Measurements from ENCODE around the gene STEAP1B.

STEAP1B gene

DNA sequence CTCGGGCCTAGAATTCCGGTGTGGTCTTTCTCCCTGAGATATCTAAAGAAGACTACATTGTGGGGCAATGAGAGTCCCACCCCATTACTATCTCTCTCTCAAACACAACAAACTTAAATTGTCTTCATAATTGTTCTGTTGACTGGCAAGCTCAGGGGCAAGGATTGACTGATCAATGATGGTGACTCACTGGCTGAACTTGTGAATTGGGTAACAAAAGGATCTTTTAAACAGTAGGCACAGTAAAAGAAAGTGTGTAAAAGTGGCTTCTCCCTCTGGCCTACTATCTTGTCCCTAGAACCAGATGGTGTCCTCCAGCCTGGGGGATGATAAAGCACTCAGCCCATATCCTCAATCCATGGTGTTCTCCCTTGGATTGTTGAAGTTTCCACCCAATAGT is 80.0 kb downstream of the STEAP1B start:
- no peak for DNase-seq
- in situ Hi-C loops (cut with HindIII; ENCODE audit: low pct_ligation_motif_present, low pct_unique_long_range_greater_than_20kb, low sequenced_read_pairs), result no loop called here

DNA sequence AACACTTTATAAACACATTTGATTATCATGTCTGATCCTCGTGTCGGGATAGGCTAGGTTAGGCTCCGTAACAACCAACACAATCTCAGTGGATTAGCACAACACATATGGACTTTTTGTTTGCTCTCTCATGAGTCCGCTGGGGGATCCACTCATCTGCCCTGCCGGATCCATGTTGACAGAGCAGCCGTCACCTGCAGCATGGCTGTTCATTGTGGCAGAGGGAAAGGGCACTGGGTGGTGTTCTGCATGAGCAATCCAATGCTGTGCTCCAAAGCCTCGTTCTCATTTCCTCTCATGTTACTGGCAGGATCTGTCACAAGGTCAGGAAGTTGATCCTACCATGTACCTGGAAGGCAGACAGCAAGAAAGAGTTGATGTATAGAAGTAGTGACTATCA is 80.5 kb downstream of the STEAP1B start:
- in situ Hi-C loops (cut with HindIII; ENCODE audit: low pct_ligation_motif_present, low pct_unique_long_range_greater_than_20kb, low sequenced_read_pairs), result no loop called here
- no peak for DNase-seq

DNA sequence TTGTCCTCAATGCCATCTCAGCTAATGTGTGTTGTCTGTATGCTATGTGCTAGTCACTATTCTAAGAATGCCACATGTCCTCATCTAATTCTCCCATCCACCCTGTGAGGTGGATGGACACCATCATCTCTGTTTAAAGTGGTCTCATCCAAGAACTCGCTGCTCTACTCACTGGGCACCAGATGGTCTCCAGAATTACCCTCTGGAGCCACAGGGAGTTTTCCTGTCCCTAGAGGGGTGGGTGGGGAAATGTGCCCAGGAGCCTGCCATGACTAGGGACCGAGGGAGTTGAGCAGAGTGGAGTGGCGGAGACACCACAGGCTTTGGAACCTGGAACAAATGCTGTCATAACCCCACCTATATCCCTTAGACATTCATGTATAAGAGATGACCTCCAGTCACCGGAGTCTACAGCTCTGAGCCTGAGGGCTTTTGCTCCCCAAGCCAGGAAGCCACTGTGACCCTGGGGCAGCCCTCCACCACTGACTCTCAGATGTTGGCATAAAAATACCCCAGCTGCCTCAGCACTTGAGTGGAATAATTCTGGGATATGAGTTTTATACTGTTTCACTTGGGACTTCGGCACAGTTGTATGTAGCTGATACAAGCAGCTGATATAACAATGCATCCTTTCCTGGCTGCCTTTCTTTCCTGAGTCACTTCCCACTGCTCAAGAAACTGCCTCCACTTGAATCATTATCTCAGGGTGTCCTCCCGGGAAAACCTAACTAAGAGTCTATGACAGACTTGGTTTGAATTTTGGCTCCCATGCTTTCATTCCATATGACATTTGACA is 81.5 kb downstream of the STEAP1B start:
- in situ Hi-C loops (cut with HindIII; ENCODE audit: low pct_ligation_motif_present, low pct_unique_long_range_greater_than_20kb, low sequenced_read_pairs), result no loop called here
- DNase-seq, result no peak

DNA sequence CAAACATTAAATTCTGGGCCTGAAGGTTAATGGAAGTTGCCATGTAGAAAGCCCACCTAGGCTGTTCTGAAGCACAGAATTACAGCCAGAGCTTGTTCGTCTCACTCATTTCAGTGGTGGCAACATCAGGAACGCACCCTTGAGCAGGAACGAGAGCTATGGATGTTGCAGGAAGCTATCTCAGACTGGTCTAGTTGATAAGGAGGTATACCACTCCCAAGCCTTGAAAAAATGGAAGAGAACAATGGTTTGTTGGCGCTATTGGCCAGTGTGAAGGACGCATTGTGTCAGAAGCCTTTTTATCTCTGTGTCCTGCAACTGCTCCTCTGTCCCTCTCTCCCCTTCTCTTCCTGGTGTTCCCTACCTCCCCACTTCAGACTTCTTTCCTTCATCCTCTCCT is 82.1 kb downstream of the STEAP1B start:
- DNase-seq, result no peak
- in situ Hi-C loops (cut with HindIII; ENCODE audit: low pct_ligation_motif_present, low pct_unique_long_range_greater_than_20kb, low sequenced_read_pairs), result no loop called here

DNA sequence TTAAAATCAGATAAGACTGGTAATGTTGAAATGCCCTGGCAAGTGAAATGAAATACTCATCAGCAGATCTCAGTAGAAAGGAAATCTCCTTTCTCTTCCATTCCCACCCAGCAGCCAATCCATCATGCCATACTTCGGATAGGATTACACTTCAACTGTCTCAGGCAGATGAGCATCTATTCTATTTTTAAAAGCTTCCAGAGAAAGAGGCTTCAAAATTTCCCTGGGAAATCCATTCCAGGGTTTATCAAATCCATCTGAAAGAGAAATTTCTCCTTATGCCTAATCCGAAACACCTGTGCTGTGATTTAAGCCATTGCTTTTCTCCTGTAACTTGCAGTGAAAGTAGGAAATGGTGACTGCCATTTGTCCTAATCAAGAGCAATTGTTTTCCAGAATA is 82.6 kb downstream of the STEAP1B start:
- in situ Hi-C loops (cut with HindIII; ENCODE audit: low pct_ligation_motif_present, low pct_unique_long_range_greater_than_20kb, low sequenced_read_pairs), result no loop called here
- no peak for DNase-seq

DNA sequence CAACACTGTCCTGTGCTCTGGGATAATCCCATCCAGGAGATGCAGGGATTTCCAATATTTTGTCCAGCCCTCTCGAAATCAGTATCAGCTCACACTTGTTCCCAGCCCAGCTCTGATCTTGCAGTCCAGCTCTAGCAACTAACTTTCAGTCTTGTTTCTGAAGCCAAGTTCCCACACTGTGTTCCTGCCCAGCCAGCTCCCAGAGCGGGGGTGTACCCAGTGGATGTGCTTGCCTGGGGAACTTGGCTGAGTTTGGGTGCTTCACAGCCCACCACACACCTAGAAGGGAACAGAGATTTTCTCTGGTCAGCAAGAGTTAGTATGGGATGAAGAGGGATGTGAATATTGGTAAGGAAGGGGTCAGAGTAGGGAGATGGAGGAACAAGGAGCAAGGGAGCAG is 85.6 kb downstream of the STEAP1B start:
- in situ Hi-C loops (cut with HindIII; ENCODE audit: low pct_ligation_motif_present, low pct_unique_long_range_greater_than_20kb, low sequenced_read_pairs), result no loop called here
- no peak for DNase-seq

DNA sequence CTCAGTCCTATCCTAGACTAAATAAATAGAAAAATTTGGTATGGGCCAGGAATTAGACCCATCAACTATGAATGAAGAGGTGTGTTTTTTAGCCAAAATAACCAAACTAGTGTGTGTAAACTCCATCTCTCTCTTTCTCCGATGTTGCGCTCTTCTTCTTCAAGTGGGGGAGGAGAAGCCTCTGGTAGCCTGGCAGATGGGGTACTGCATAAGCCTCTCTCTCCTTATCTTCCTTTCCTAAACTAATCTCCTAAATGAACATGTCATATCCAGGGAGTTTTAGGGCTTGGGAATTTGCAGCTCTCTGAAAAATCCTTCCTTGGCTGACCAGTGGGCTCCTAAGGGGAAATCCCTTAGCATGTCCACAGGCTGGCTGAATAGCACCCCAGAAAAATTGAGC is 86.8 kb downstream of the STEAP1B start:
- in situ Hi-C loops (cut with HindIII; ENCODE audit: low pct_ligation_motif_present, low pct_unique_long_range_greater_than_20kb, low sequenced_read_pairs), result no loop called here

DNA sequence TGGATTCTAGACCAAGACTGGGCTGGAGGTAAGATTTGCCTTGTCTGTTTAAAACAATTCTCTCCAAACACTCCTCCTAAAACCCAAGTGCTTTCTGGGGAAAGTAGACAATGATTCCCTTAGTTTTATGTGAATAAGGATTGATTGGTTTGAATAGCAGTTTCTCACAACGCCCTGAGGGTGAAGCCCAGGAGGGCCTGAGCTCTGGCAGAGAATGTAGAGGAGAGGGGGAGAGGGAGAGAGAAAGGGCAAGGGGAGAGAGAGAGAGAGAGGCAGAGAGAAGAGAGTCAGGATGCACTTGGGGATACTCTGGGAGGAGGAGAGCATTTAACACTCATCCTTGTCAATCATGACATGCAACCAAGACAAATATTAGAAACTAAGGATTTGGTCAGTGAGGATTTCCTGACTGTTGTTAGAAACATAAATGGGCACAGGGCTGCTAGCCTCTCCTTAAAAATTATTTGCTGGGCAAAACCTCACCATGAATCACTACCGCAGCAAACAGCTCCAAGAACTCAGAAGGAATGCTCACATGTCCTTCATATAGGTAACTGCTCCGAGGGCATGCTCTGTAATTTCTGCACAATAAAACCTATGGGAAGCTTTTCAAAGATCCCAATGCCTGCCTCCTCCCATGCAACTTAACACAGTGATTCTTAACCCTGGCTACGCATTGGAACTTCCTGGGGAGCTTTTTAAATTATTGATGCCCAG is 87.9 kb downstream of the STEAP1B start:
- DNase-seq, result no peak
- in situ Hi-C loops (cut with HindIII; ENCODE audit: low pct_ligation_motif_present, low pct_unique_long_range_greater_than_20kb, low sequenced_read_pairs), result no loop called here

More for the DNA sequence above, 86.8 kb downstream of the STEAP1B start:
- no peak for DNase-seq

DNA sequence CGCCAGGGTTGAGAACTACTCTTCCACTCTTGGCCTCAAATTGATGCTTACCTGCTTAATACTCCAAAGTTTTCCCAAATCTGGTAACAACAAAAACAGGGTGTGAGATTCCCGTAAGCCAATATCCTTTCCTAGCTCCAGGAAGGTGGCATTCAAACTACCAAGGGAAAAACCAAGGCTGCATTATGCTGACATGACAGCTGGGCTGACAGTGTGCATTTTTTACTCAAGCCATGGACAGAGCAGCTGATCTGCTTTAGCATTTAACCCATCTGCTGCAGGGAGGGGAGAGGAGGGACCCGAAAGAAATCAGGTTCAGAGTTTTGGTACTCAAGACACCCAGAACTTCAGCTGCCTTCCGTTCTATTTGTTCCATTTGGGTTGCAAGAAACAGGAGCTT is 93.3 kb downstream of the STEAP1B start:
- no peak for DNase-seq
- in situ Hi-C loops (cut with HindIII; ENCODE audit: low pct_ligation_motif_present, low pct_unique_long_range_greater_than_20kb, low sequenced_read_pairs), result no loop called here

DNA sequence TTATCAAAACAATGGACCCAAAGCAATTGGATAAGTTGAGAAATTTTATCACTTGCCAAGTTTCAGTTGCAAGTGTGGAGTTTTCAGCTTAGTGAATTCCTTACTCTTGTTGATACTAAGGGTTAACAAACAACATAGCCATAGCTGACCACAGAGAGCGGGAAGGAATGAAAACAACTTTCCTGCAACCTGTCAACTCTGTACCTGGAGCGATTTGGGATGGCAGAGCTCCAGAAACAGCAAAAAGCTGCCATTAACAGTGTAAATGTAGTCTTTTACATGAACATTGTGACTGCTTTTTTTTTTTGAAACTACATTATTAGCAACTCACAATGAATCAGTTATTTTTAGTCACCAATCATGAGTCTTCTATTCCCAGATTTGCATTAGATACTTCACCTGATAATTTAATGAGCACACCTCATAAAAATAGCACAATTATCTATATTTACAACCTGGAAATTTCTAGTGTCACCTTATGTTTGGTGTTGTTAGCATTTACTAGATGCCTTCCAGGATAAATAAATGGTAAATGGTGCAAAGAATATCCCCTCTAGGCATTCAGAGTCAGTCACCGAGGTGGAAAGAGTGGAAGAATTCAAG is 95.5 kb downstream of the STEAP1B start:
- in situ Hi-C loops (cut with HindIII; ENCODE audit: low pct_ligation_motif_present, low pct_unique_long_range_greater_than_20kb, low sequenced_read_pairs), result no loop called here
- no peak for DNase-seq

DNA sequence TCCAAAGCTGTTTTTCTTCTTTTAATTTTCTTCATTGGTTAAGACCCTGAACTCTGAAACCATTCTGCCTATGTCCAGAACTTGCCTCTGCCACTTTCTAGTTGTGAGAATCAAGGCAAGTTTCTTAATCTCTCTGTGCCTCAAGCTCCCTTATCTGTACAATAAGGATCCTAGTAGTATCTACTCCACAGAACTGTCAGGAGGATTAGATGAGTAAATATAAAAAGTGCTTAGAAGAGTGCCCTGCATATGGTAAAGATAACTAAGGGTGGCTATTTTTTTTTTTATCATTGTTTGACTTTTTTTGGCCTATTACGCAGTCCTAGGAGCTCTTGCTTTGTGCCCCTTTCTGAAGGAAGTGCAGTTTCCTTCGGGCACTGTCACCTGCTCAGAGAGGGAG is 96.6 kb downstream of the STEAP1B start:
- DNase-seq, result no peak
- in situ Hi-C loops (cut with HindIII; ENCODE audit: low pct_ligation_motif_present, low pct_unique_long_range_greater_than_20kb, low sequenced_read_pairs), result no loop called here

DNA sequence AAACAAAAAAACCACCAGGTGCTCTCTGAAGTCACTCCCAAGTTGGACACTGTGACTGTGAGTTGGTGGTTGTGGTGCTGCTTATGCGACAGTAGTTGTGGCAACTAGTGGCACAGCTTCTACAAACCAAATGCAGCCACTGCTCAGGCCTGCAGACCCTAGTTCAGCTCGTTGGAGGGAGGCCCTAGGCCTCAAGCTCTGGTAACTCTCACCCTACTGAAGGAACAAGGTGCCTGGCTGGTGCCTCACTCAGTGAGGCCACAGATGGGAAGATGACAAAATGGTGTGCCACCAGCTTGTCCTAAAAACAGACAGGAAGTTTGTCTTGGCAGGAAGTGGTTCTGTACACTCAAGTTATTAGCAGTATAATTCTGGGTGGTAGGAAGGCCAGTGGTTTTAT is 97.7 kb downstream of the STEAP1B start:
- in situ Hi-C loops (cut with HindIII; ENCODE audit: low pct_ligation_motif_present, low pct_unique_long_range_greater_than_20kb, low sequenced_read_pairs), result no loop called here
- DNase-seq, result no peak

DNA sequence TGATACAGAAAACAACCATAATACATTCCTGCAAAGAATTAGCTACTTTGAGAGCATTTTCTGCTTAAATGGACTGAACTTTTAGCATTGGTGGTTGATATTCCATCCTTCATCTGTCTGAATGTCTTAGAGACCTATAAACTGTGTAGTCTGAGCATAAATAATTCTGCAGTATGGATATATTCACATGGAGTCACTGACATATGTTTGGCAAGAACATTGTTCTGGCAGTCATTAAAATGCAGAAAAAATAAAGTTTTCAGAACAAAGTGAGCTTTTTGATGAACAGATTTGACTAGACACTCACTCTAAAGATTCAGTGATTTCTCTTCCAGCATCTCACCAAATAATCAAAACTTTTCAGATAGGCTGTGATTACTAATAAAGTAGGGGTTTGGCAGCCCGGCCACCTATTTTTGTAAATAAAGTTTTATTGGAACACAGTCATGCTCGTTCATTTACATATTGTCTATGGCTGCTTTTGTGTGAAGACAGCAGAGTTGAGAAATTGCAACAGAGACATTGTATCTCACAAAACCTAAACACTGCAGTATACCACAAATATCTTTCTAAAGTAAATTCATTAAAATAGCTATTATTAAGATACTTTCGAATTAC is 98.9 kb downstream of the STEAP1B start:
- in situ Hi-C loops (cut with HindIII; ENCODE audit: low pct_ligation_motif_present, low pct_unique_long_range_greater_than_20kb, low sequenced_read_pairs), result no loop called here
- no peak for DNase-seq

DNA sequence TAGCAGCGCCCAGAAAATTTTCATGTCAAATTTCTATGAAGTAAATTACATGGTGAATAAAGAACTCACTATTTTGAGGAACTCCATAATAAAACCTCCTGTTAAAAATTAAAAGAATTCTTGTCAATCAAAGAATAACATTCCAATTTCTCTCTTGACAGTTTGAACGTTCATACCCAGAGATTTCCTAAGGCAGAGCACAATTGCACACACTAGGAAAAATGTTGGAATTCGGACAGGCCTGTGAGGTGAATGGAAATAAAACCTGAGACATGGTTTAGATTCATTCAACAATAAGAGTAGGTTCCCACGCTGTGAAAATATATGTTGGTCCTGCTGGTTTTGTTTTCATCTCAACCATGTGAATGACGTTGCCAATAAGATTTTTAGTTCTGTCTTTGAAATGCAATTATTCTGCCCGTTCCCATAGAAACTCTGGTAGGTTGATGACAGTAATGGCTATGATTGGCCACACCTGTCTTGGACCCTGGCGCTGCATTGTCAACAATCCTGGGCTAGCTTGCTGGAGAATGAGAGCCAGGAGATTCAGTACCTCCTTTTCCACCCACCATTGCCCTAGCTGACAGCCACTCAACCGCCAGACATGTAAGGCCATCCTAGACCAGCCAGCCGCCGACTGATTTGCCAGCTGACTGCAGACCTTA is 99.7 kb downstream of the STEAP1B start:
- in situ Hi-C loops (cut with HindIII; ENCODE audit: low pct_ligation_motif_present, low pct_unique_long_range_greater_than_20kb, low sequenced_read_pairs), result no loop called here
- DNase-seq, result no peak

DNA sequence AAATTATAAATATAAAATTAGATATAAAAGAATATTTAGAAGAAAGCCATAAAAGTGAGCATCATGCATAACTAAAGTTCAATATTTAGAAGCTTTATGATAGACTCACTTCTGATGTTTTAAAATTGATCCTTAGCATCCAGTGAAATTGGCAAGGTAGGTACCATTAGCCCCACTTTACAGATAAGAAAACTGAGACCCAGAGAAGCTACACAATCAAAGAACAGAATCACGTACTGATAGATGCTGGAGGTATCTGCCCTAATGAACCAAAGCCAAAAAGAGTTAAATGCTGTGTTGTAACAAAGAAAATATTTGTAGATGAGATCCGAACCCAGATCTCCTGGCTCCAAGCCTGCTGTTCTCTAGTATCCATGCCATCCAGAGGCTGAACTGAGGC is 100.4 kb downstream of the STEAP1B start:
- DNase-seq, result no peak
- in situ Hi-C loops (cut with HindIII; ENCODE audit: low pct_ligation_motif_present, low pct_unique_long_range_greater_than_20kb, low sequenced_read_pairs), result no loop called here

DNA sequence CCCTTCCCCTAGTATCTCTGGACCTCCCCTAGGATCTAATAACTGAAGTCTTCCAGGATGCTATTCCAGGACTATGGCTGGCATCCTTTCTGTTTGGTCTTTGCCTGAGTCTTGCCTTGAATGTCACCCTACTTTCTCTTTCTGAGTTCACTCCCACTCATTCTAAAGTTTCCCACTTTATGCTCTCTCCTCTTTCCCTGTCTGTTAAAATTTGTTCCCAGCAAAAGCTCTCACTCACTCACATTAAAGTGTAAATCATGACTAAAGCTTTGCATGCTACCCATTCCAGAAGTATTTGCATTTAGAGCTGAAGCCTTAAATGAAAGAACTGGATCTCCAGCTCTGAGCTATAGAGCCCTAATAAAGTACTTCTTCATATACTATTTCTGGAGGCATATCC is 100.9 kb downstream of the STEAP1B start:
- DNase-seq, result no peak
- in situ Hi-C loops (cut with HindIII; ENCODE audit: low pct_ligation_motif_present, low pct_unique_long_range_greater_than_20kb, low sequenced_read_pairs), result no loop called here

DNA sequence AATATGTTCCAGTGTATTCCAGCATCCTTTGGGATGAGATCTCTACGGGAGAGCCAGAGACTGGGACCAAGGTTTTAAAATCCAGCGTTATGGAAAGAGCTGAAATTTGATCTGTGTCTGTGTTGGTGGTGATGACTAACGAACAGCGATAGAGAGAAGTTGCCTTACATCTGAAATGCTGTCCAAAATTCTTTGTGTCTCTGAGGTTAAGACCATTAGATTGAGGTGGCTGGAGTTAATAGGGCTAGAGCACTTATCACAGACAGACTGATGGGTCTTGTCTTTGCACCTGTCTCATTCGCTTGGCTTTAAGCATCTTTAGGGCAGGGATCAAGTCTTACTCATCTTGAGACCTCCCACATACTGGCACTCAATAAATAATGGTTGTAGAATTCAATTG is 102.0 kb downstream of the STEAP1B start:
- in situ Hi-C loops (cut with HindIII; ENCODE audit: low pct_ligation_motif_present, low pct_unique_long_range_greater_than_20kb, low sequenced_read_pairs), result no loop called here
- DNase-seq, result no peak

DNA sequence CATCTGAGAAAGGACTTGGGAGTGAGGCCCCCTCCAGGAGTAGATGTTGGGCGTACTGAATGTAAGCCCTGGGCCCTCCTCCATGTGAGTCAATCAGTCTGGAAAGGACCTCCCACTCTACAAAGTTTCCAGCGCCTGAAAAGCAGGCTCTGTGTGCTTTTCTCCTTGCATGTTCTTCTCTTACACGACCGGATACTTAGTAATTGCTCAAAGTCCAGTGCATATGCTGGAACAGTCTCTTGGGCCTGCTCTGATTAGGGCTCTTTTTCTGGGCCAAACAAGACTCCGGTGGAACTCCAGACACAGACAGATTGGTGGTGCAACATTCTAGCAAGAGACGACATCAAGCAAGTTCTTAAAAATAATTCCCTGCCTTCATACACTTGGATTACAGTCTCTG is 104.8 kb downstream of the STEAP1B start:
- in situ Hi-C loops (cut with HindIII; ENCODE audit: low pct_ligation_motif_present, low pct_unique_long_range_greater_than_20kb, low sequenced_read_pairs), result no loop called here
- DNase-seq, result no peak

DNA sequence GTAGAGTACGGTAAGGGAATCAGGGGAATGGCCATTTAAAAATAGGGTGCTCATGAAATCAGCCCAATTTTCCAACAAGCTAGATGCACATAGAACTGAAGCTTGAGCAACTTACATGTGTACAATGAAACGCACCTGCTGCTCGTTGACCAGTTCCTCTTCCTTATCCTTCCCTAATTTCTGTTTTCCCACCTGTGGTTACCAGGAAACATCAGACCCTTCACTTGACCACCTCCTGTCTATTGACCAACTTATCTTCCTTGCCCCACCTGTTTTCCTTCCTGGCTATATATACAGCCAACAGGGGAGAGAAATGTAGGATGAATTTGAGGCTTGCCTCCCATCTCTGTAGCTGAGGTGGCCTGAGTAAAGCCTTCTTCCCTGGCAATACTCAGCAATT is 105.2 kb downstream of the STEAP1B start:
- in situ Hi-C loops (cut with HindIII; ENCODE audit: low pct_ligation_motif_present, low pct_unique_long_range_greater_than_20kb, low sequenced_read_pairs), result no loop called here
- DNase-seq, result no peak

All from ACHN (cell line).